Glomerular endothelial cell (primary cell): ENCODE results near the gene GLI1. TPM values are rescaled to one million over a fixed set of nuclear protein-coding genes. Genes with fewer than 3 reads are reported as not detected.
"Not testable (repeated sequence)": the region's sequence is repeated elsewhere in the genome, so short reads cannot be mapped to it uniquely, and the experiment has no call there.

Experiments used
- DNase-seq: peaks from one replicate; pipeline ENCODE4 v3.0.0-alpha.2; 2011; ENCODE audit warnings: low read depth, low spot score; ENCODE audit errors: extremely low read depth
- total RNA-seq: library from RNA; depleted of rRNA; stranded (reverse); fragments of >200 nt; gene quantifications from 2 replicates; pipeline ENCODE4 v1.2.3, GENCODE V29; 2015

Gene GLI1
- total RNA-seq: 0.12 and 0.19 TPM in 2 replicates

DNA sequence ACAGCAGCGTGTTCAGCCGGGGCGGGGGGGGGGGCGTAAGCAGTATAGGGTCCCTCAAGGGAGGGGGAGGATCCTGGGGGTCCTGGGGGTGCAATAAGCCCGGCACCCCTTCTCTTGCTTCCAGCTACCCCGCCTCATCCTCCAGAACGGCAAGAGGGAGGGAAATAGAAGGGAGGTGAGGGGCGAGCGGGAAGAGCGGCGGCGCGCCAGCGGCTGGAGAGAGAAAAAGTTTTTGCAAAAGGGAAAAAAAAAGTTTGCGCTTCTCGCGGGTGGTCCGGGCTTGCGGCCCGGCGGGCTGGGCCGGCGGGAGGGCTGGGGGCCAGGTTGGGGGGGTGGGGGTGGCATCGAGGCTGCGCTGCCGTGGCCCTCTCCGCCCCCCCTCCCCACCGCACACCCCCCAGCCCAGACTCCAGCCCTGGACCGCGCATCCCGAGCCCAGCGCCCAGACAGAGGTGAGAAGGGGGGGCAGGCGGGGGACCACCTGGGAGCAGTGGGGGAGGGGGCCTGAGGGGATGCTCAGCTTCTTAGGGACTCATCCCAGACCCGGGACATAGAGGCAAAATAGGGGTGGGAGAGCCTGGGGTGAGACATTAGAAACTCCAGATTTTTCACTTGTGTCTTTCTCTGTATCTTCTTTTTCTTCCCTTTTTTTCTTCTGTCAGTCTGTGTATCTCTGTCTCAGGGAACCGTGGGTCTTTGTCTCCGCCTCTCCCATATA lies at the start of gene GLI1:
TSS of gene GLI1 (plus strand) at position 36 of the 718 bp plus-strand sequence. CDS start 3,907 bp downstream, outside the sequence.
- DNase-seq: no peak

DNA sequence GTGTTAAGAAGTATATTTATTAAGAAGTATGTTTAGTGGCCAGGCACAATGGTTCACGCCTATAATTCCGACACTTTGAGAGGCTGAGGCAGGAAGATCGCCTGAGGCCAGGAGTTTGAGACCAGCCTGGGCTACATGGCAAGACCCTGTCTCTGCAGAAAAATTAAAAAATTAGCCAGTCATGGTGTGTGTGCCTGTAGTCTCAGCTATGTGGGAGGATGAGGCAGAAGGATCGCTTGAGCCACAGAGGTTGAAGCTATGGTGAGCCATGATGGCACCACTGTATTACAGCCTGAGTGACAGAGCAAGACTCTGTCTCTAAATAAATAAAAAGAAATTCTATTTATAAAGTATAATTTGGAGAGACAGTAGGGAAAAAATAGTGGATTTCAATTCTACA lies 49.1 kb upstream of the GLI1 start:
- DNase-seq: no peak

DNA sequence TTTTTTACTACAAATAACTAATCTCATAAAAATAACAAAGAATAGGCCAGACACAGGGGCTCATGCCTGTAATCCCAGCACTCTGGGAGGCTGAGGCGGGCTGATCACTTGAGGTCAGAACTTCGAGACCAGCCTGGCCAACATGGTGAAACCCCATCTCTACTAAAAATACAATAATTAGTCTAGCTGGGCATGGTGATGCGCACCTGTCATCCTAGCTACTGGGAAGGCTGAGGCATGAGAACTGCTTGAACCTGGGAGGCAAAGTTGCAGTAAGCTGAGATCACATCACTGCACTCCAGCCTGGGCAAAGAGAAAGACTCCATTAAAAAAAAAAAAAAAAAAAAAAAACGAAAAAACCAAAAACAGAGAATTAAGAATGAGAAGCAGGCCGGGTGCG lies 45.4 kb upstream of the GLI1 start:
- DNase-seq: not testable (repeated sequence)

DNA sequence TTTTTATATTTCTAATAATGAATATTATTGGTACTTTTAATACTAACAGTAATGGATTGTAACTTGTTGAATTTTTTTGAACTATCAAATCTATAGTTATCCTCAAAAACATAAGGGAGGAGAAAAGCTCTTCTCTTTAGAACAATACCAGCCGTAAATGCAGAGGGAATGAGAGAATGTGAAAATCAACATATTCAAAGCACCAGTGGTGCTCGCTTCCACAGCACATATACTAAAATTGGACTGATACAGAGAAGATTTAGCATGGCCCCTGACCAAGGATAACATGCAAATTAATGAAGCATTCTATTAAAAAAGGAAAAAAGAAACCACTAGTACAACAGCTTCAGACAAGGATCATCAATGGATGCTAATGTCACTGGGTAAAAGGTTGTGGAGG lies 44.5 kb upstream of the GLI1 start:
- no peak for DNase-seq

DNA sequence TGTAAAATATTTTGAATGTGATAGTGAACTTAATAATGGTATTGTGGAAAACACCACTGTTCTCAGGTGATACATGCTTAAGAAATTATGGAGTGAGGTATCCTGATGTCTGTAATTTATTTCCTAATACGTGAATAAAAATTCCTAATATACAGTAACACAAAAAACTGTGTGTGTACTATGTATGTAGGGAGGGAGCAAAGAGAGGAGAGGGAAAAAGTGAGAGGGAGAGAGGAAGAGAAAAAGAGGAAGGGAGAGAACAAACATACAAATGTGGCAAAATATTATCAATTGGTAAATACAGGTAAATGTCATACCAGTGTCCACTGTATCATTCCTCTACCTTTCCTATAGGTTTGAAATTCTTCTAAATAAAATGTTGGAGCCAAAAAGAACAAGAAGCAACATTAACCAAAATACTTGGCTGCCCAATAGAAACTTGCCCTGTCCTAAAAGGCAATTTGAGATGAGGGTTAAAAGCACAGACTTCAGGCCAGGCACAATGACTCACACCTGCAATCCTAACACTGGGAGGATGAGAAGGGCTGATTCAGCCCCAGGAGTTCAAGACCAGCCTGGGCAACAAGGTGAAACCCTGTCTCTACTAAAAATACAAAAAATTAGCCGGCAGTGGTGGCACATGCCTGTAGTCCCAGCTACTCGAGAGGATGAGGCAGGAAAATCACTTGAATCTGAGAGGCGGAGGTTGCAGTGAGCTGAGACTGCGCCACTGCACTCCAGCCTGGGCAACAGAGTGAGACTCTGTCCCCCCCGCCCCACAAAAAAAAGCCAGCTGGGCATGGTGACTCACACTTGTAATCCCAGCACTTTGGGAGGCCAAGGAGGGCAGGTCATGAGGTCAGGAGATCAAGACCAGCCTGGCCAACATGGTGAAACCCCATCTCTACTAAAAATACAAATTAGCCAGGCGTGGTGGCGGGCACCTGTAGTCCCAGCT lies 43.3 kb upstream of the GLI1 start:
- no peak for DNase-seq

DNA sequence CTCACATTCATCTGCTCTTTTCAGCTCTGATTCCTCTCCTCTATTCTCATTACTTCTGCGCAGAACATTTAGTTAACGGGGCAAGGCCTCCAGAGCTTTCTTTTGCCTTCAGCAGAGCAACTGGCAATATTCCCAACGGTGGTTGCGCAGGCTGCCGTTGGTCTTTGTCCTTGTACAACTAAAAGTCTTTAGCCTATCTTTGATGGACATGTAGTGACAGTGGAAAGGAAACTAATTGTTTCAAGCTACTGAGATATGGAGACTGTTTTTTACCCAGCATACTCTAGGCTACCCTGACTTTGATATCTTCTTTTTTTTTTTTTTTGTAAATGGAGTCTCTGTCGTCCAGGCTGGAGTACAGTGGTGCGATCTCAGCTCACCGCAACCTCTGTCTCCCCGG lies 41.3 kb upstream of the GLI1 start:
- DNase-seq: no peak

DNA sequence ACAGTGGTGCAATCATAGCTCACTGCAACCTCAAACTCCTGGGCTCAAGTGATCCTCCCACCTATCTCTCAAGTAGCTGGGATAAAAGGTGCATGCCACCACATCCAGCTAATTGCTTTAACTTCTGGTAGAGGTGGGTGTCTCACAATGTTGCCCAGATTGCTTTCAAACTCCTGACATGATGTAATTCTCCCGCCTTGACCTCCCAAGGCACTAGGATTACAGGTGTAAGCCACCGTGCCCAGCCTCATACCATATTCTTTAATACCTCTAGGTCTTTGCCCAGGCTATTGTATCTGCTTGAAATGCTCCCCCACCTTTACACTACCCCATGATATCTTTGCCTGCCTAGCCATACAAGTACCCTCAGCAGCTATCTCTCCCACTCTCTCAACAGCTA lies 40.1 kb upstream of the GLI1 start:
- no peak for DNase-seq

DNA sequence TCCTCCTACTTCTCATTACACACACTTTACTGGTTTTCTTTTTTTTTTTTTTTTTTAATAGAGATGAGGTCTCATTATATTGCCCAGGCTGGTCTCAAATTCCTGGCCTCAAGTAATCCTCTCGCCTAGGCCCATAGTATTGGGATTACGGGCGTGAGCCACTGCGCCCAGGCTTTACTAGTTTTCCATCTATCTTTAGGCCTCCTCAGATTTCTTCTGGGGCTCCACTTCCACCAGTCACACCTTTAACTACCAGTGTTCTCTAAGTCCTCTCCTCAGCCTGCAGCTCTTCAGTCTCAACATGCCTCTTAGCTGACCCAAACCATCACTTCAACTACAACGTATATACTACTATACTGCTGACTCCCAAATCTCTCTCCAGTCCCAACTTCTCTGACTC lies 39.1 kb upstream of the GLI1 start:
- no peak for DNase-seq

DNA sequence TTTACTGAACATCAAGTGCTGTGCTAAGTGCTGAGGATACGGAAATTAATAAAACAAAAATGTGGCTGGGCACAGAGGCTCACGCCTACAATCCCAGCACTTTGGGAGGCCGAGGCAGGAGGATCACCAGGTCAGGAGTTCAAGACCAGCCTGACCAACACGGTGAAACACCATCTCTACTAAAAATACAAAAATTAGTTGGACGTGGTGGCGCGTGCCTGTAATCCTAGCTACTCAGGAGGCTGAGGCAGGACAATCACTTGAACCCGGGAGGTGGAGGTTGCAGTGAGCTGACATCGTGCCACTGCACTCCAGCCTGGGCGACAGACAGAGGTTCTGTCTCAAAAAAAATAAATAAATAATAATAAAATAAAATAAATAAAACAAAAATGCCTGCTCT lies 32.6 kb upstream of the GLI1 start:
- not testable (repeated sequence) for DNase-seq

DNA sequence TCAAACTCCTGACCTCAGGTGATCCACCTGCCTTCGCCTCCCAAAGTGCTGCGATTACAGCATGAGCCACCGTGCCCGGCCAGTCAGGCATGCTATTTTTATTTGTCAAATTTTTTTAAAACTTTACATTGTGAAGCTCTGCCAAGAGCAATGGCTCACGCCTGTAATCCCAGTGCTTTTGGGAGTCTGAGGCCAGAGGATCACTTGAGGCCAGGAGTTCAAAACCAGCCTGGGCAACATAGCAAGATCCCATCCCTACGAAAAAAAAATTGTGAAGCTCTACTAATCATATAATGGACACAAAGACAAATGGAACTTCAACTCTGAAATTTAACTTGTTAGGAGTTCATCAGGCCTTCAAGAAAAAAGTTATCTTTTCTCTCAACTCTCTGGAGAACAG lies 30.6 kb upstream of the GLI1 start:
- no peak for DNase-seq

DNA sequence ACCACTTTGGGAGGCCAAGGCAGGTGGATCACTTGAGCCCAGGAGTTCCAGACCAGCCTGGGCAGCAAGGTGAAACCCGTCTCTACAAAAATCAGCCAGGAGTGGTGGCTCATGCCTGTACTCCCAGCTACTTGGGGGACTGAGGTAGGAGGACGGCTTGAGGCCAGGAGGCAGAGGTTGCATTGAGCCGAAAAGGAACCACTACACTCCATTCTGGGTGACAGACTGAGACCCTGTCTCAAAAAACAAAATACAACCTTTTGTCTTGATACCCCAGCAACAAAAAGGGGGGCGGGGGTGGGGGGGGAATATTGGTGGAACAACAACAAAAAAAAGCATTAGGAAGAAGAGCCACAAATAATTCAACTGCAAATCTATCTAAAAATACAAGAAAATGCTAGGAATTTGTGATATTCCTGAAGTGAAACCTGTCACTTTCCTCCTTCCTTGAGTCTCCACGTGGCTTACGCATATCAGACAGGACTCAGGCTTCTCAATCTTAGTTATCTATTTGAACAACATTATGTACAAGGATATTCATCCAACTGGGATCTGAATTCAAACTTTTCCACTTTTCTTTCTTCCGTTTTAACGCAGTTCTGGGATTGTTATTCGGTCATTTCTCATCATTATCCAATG lies 30.0 kb upstream of the GLI1 start:
- no peak for DNase-seq

DNA sequence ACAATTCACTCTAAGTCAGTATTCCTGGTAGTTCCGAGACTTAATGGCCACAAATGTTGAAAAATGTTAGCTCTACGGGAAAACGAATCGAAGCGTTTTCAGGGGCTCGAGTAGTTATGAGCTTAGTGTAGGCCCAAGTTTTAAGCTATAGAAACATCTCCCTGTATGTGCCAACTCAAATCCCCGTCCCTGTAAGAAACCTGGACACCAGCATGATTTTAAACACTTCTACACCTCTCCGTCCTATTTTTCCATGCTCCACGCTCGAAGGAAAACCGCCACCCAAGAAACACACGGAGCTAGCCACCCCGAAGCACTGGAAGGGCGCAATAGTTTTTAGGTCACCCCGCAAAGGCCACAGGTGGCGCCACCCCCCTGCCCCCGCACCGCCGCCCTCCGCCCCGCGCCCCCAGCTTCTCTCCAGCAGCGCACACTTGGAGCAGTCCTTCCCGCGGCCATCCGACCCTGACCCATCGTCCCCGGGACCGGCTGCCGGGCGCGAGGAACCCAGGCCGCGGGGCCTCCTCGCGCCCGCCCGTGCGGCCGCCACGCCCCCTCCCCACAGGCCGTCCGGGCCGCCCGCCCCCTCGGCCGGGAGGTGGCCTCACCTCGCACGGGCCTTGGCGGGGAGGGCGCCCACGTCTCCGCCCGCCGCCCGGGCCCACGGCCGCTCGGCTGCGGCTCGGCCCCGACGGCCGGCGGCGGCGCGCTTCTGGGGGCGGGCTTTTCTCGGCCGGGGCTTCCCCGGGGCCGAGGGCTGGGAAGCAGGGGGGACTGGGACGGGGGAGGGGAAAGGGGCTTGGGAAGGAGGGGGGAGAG lies 29.3 kb upstream of the GLI1 start:
- DNase-seq: peak; percentile 20

DNA sequence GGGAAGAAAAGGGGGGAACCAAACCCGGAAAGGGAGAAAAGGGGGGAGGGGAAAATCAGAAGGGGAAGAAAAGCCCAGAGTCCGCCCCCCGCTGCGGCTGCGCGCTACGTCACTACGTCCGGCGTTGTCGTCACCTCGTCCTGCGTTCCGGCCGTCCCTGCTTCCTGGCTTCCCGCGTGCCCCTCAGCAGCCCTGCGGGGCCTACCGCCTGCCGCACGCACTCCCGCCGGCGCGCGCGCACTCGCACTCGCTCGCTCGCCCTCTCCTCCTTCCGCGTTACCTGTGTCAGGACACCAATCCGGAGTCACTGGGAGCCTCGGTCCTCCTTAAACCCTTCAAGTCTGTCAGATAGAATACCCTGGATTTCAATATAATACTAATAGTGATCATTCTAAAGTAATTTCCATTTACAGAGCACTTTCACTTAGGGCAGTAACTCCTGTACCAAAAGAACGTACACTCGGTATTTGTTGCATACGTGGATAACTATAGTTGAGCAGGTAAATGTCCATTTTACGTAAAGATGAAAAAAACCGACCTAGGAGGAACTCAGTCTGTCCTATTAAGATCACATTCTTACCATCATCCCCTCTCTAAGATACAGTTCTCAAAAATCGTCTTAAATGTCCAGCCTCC lies 28.5 kb upstream of the GLI1 start, which contains the start of gene R3HDM2:
TSS of gene R3HDM2 (minus strand) at position 113 of the 636 bp plus-strand sequence. CDS start 120,615 bp downstream, outside the sequence.
- DNase-seq: peak; percentile 50

DNA sequence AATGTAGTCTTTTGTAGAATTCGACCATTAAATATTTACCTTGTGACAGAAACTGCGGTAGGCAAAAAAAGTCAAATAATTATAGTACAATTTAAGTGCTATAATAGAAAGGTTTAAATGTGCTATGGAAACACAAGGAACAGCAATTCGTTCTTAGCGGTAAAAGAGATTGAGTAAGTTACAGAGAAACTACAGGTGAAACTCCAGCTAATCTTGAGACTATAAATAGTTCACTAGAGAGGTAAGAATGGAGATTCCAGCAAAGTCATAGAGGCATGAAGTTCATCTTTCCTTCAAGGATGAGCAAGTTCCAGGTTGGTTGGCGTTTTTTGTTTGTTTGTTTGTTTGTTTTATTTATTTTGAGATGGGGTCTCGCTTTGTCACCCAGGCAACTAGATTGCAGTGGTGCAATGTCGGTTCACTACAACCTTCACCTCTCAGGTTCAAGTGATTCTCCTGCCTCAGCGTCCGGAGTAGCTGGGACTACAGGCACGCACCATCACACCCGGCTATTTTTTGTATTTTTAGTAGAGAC lies 27.9 kb upstream of the GLI1 start:
- no peak for DNase-seq

DNA sequence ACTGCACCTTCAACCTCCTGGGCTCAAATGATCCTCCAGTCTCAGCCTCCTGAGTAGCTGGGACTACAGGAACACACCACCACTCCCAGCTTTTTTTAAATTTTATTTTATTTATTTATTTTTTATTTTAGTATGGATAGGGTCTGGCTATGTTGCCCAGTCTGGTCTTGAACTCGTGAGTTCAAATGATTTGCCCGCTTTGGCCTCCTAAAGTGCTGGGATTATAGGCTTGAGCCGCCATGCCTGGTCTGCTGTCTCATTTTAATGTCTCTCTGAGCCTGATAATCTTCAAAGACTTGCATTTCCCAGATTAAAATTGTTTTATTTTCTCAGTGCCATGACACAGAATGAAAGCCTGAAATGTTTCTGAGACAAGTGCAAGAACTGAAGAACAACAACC lies 26.2 kb upstream of the GLI1 start:
- no peak for DNase-seq

DNA sequence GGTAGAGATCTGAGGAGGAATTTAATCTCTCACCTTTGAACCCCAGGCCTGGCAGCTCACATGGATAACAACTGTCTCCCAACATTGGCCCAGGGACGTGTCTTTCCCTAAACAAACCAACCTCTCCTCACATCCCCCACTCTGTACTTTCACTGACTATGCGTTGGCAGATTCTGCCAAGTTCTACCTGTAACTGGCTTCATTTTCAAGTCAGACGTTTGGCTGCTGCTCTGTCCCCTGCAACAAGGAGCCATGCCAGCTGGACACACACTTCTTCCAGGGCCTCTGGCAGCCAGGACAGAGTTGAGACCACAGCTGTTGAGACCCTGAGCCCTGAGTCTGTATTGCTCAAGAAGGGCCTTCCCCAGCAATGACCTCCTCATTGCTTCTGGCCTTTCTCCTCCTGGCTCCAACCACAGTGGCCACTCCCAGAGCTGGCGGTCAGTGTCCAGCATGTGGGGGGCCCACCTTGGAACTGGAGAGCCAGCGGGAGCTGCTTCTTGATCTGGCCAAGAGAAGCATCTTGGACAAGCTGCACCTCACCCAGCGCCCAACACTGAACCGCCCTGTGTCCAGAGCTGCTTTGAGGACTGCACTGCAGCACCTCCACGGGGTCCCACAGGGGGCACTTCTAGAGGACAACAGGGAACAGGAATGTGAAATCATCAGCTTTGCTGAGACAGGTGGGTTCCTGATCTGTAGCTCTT lies 24.9 kb upstream of the GLI1 start, which contains the start of gene INHBC:
TSS of gene INHBC (plus strand) at position 268 of the 707 bp plus-strand sequence. CDS start at position 371, 103 bp downstream.
- no peak for DNase-seq

DNA sequence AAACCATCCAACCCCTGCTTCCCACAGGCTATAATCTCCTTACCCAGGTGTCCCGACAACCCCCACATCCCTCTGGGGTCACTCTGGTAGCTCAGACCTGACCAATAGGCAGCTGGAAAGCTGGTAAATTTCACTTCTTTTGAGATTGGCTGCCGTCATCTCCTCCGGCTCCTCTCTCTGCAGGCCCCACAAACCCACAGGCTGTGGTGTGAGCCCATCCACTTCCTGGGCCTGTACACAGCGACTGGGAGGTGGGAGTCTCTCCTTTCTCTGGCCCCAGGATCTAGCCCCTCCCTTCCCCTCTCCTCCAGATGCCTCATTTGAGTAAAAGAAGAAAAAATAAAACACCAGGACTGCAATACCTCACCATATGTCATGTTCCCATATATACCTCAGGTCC lies 24.3 kb upstream of the GLI1 start:
- no peak for DNase-seq

DNA sequence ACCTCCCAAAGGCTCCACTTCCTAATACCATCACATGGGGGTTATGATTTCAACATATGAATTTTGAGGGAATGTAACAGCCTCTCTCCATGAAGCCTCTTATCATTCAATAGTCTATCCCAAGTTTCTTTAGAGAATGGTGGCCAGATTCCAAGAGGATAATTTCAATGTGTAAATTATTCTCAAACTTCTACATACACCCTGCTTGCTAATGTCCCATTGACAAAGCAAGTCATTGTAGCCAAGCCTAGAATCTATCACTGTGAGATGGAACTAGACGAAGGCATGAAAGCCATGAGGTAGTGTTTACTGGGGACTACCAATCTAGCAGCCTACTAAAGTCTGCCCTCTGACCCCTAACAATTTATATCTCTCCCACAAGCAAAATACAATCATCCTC lies 21.2 kb upstream of the GLI1 start:
- no peak for DNase-seq

DNA sequence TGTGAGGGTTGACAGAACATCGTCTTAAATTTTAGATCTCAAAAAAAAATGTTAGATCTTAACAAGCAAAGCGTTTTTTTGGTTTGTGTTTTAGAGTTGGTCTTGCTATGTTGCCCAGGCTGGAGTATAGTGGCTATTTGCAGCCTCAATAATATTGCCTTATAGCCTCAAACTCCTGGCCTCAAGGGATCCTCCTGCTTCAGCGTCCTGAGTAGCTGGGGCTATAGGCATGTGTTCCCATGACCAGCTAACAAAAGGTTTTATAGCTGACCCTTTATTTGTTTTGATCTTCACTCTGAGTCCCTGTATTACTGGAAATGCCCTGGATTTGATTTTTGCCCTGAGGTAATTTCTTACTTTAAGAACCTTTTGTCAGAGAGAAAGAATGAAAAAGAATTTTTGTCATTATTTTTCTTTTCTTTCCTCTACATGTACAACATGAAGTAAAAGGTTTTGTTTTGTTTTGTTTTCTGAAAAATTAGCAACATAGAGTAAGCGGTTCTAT lies 19.8 kb upstream of the GLI1 start:
- DNase-seq: no peak
